H9 (cell line): ENCODE data around the gene PATE1. TPM values are rescaled to one million over a fixed set of nuclear protein-coding genes. Genes with fewer than 3 reads are reported as not detected.

ENCODE experiments used
- DNase-seq: peaks from one replicate; pipeline ENCODE4 v3.0.0-alpha.2; 2017
- H2AFZ ChIP-seq: one replicate; pipeline ENCODE4 v1.6.1; 2013; ENCODE audit warnings: mild to moderate bottlenecking, low read length, control low read depth, moderate library complexity
- H2AK5ac ChIP-seq: 2 replicates; pipeline ENCODE4 v1.6.1; 2013; ENCODE audit warnings: low read length, control low read depth, mixed read lengths; ENCODE audit not compliant: insufficient read length
- H2BK120ac ChIP-seq: one replicate; pipeline ENCODE4 v1.6.1; 2013; ENCODE audit warnings: low read depth, mild to moderate bottlenecking, low read length, control low read depth, inconsistent platforms; ENCODE audit not compliant: poor library complexity, severe bottlenecking
- H2BK12ac ChIP-seq: 2 replicates; pipeline ENCODE4 v1.6.1; 2013; ENCODE audit warnings: low read length, control low read depth, mixed read lengths, low read depth; ENCODE audit not compliant: insufficient read length
- H2BK15ac ChIP-seq: 2 replicates; pipeline ENCODE4 v1.6.1; 2013; ENCODE audit warnings: low read depth, low read length, control low read depth
- H2BK20ac ChIP-seq: one replicate; pipeline ENCODE4 v1.6.1; 2013; ENCODE audit warnings: low read depth, mild to moderate bottlenecking, low read length, control low read depth, inconsistent platforms; ENCODE audit not compliant: poor library complexity, severe bottlenecking
- H2BK5ac ChIP-seq: 2 replicates; pipeline ENCODE4 v1.6.1; 2013; ENCODE audit warnings: low read length, control low read depth, mixed read lengths; ENCODE audit not compliant: insufficient read length
- H3K14ac ChIP-seq: 2 replicates; pipeline ENCODE4 v1.6.1; 2013; ENCODE audit warnings: low read length, control low read depth; ENCODE audit not compliant: insufficient read depth
- H3K18ac ChIP-seq: 2 replicates; pipeline ENCODE4 v1.6.1; 2013; ENCODE audit warnings: low read depth, mild to moderate bottlenecking, mixed read lengths, low read length, control low read depth; ENCODE audit not compliant: insufficient read length
- H3K23ac ChIP-seq: 2 replicates; pipeline ENCODE4 v1.6.1; 2013; ENCODE audit warnings: low read length, control low read depth, mixed read lengths, low read depth; ENCODE audit not compliant: insufficient read length
- H3K23me2 ChIP-seq: 2 replicates; pipeline ENCODE4 v1.6.1; 2013; ENCODE audit warnings: low read depth, mild to moderate bottlenecking, mixed read lengths, low read length, control low read depth; ENCODE audit not compliant: insufficient read length, poor library complexity, severe bottlenecking
- H3K27ac ChIP-seq: 2 replicates; pipeline ENCODE4 v1.5.1; 2013; ENCODE audit warnings: low read length, control low read depth, mixed read lengths, low read depth; ENCODE audit not compliant: insufficient read length
- H3K27me3 ChIP-seq: 2 replicates; pipeline ENCODE4 v1.6.1; 2013; ENCODE audit warnings: low read length, control low read depth, inconsistent platforms; ENCODE audit not compliant: insufficient read depth
- H3K4ac ChIP-seq: 2 replicates; pipeline ENCODE4 v1.6.1; 2013; ENCODE audit warnings: low read depth, mild to moderate bottlenecking, control low read depth, inconsistent platforms, low read length, moderate library complexity
- H3K4me1 ChIP-seq: 2 replicates; pipeline ENCODE4 v1.6.1; 2013; ENCODE audit warnings: low read length, control low read depth, inconsistent platforms; ENCODE audit not compliant: insufficient read depth
- H3K4me2 ChIP-seq: 2 replicates; pipeline ENCODE4 v1.6.1; 2013; ENCODE audit warnings: low read length, control low read depth, mixed read lengths; ENCODE audit not compliant: insufficient read length, insufficient read depth
- H3K56ac ChIP-seq: 2 replicates; pipeline ENCODE4 v1.6.1; 2013; ENCODE audit warnings: low read depth, mild to moderate bottlenecking, mixed read lengths, low read length, control low read depth; ENCODE audit not compliant: insufficient read length
- H3K79me1 ChIP-seq: 2 replicates; pipeline ENCODE4 v1.6.1; 2013; ENCODE audit warnings: low read depth, mild to moderate bottlenecking, moderate library complexity, low read length, control low read depth, inconsistent platforms; ENCODE audit not compliant: insufficient read depth, poor library complexity, severe bottlenecking
- H3K79me2 ChIP-seq: 2 replicates; pipeline ENCODE4 v1.6.1; 2013; ENCODE audit warnings: low read length, control low read depth, inconsistent platforms; ENCODE audit not compliant: insufficient read depth
- H3K9ac ChIP-seq: 2 replicates; pipeline ENCODE4 v1.6.1; 2013; ENCODE audit warnings: low read length, control low read depth, mixed read lengths; ENCODE audit not compliant: insufficient read length; ENCODE audit errors: extremely low read depth
- H3K9me3 ChIP-seq: one replicate; pipeline ENCODE4 v1.6.1; 2013; ENCODE audit warnings: low read depth, low read length, inconsistent platforms; ENCODE audit not compliant: control insufficient read depth
- H3T11ph ChIP-seq: one replicate; pipeline ENCODE4 v1.6.1; 2013; ENCODE audit warnings: mild to moderate bottlenecking, low read length, control low read depth, inconsistent platforms
- H4K20me1 ChIP-seq: one replicate; pipeline ENCODE4 v1.6.1; 2013; ENCODE audit not compliant: control insufficient read depth, insufficient read length, insufficient read depth
- H4K5ac ChIP-seq: 2 replicates; pipeline ENCODE4 v1.6.1; 2013; ENCODE audit warnings: low read depth, mild to moderate bottlenecking, mixed read lengths, low read length, control low read depth; ENCODE audit not compliant: insufficient read length
- H4K8ac ChIP-seq: replicated peaks from 2 replicates; pipeline ENCODE4 v1.6.1; 2013; ENCODE audit warnings: low read length, control low read depth, mixed read lengths, low read depth; ENCODE audit not compliant: insufficient read length
- H4K91ac ChIP-seq: 2 replicates; pipeline ENCODE4 v1.6.1; 2013; ENCODE audit warnings: low read depth, mild to moderate bottlenecking, moderate library complexity, mixed read lengths, low read length, control low read depth; ENCODE audit not compliant: insufficient read length
- H3K27ac Mint-ChIP-seq, 3 experiments: 2 replicates in 2 of 3; 3 replicates in 1 of 3; pipeline ENCODE4 v1.8.0; 2020 to 2021; ENCODE audit warnings: mixed read lengths in 3 of 3, mild to moderate bottlenecking in 1 of 3, moderate library complexity in 1 of 3
- H3K27me3 Mint-ChIP-seq: 2 replicates; pipeline ENCODE4 v1.8.0; 2021; ENCODE audit warnings: low read depth, mild to moderate bottlenecking, moderate library complexity, mixed read lengths
- H3K36me3 Mint-ChIP-seq, 3 experiments: 2 replicates in 2 of 3; 3 replicates in 1 of 3; pipeline ENCODE4 v1.8.0; 2020 to 2021; ENCODE audit warnings: low read depth in 3 of 3, mixed read lengths in 3 of 3; ENCODE audit not compliant: insufficient read depth in 1 of 3
- H3K4me1 Mint-ChIP-seq, 2 experiments: 2 replicates each; pipeline ENCODE4 v1.8.0; 2020; ENCODE audit warnings: mixed read lengths in 2 of 2
- H3K4me3 Mint-ChIP-seq, 2 experiments: 2 replicates in 1 of 2; 3 replicates in 1 of 2; pipeline ENCODE4 v1.8.0; 2020 to 2021; ENCODE audit warnings: mild to moderate bottlenecking in 2 of 2, mixed read lengths in 2 of 2, moderate library complexity in 1 of 2
- H3K9me3 Mint-ChIP-seq, 2 experiments: 2 replicates in 1 of 2; 3 replicates in 1 of 2; pipeline ENCODE4 v1.8.0; 2020; ENCODE audit warnings: mild to moderate bottlenecking in 2 of 2, mixed read lengths in 2 of 2, moderate library complexity in 1 of 2
- CTCF ChIP-seq: fragments of 200-600 bp; sonication (generic); conservative IDR thresholded peaks from 3 replicates; pipeline ENCODE4 v1.8.0; 2021; ENCODE audit warnings: antibody characterized with exemption, mild to moderate bottlenecking
- WGBS: extraction: QIAGEN DNeasy Blood & Tissue Kit; methylation state at CpG from one replicate; pipeline ENCODE4 v1.1.7; 2013; ENCODE audit warnings: missing lambda C conversion rate, low lambda C conversion rate, mixed read lengths; ENCODE audit not compliant: insufficient read length; ENCODE audit errors: extremely low coverage; 5-methylcytosine and 5-hydroxymethylcytosine counted together
- total RNA-seq: library from RNA; stranded (reverse); gene quantifications from 2 replicates; pipeline ENCODE4 v1.2.1, GENCODE V29; 2021

The PATE1 gene
- total RNA-seq, 1 experiment from 2014 or later, result not detected

- no peak for TF ChIP-seq CTCF
- H2BK15ac ChIP-seq, result no peak overlapping the region
- no peak overlapping the region for H3K23ac ChIP-seq
- no peak overlapping the region for H4K91ac ChIP-seq
- peaks cover 0 to 9% (median 3%) of the 10 kb centered on the region in 3 experiments; a peak in 4 of 7 replicates for H3K36me3 Mint-ChIP-seq
- no peak overlapping the region for H4K5ac ChIP-seq
- no peak overlapping the region for H2BK120ac ChIP-seq
- no peak overlapping the region for H2AK5ac ChIP-seq
- no peak for DNase-seq
- H3K27ac Mint-ChIP-seq, result no peak overlapping the region
- peaks cover 5% of the 10 kb centered on the region for H3K27me3 Mint-ChIP-seq
- no peak overlapping the region for H4K8ac ChIP-seq
- H2BK12ac ChIP-seq, result no peak overlapping the region
- H3K9me3 ChIP-seq, result no peaks in the 10 kb centered on the region
- no peaks in the 10 kb centered on the region for H3K79me2 ChIP-seq
- no CpG with 5 or more reads among the region's 6 CpGs for WGBS
- H3K79me1 ChIP-seq, result no peaks in the 10 kb centered on the region
- H3K18ac ChIP-seq, result no peak overlapping the region
- H3K9me3 Mint-ChIP-seq, result peaks cover 21 to 25% of the 10 kb centered on the region in 2 experiments
- no peaks in the 10 kb centered on the region for H3K27me3 ChIP-seq
- no peaks in the 10 kb centered on the region for H3K4me1 ChIP-seq
- H2BK20ac ChIP-seq, result no peak overlapping the region
- no peak overlapping the region for H3K4me2 ChIP-seq
- no peak overlapping the region for H3K9ac ChIP-seq
- H3K14ac ChIP-seq, result no peak overlapping the region
- H3K4me3 Mint-ChIP-seq, result no peak overlapping the region
- H3K4ac ChIP-seq, result no peak overlapping the region
- no peak overlapping the region for H2AFZ ChIP-seq
- no peak overlapping the region for H3K27ac ChIP-seq
- H3K23me2 ChIP-seq, result no peaks in the 10 kb centered on the region
- H3K56ac ChIP-seq, result no peak overlapping the region
- H3T11ph ChIP-seq, result no peak overlapping the region
- H3K4me1 Mint-ChIP-seq, result peaks cover 0 to 7% of the 10 kb centered on the region in 2 experiments; a peak in 2 of 4 replicates
- no peaks in the 10 kb centered on the region for H4K20me1 ChIP-seq
- no peak overlapping the region for H2BK5ac ChIP-seq
Measured at GRCh38 chr11:125720781-125721180, 25.3 kb upstream of the PATE1 start.
